ENCODE measurements around the gene SP3.

Gene SP3

DNA sequence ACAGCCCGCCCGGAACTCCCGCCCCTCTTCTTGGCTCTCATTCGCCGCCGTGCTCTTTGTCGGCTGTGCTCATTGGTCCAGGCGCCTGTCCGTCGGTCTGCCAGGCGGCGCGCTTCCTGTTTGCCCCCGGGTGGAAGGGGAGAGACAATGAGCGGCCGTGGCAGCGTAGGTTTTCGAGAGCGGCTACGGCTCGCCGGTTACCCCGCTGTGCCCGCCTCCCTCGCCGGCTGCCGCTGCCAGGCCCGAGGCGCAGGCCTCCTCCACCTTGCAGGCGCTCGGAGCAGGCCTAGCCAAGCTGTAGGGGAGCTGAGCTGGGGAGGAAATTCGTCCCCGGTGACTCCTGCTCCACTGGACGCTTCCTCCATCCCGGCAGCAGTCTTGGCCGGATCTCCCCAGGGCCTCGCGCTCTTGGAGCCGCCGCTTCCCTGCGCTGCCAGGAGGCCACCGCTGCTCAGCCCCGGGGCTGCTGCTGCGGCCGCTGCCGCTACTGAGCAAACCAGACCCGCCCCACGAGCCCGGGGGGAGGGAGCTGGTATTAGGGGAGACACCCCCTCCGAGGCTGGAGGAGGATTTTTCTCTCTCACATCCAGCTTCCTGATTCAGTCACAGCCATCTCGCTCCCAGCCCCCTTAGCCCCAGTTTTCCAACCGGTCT is at the start of gene SP3:
SP3 (minus strand) TSS at position 2 of the 654 bp plus-strand sequence. CDS start 202 bp downstream, outside the sequence.
- peak; percentile 99 for DNase-seq (ENCODE audit: low spot score)

- DNase-seq (ENCODE audit: low spot score): no peak
Measured at GRCh38 chr2:174014699-174015070, 49.5 kb upstream of the SP3 start.

DNA sequence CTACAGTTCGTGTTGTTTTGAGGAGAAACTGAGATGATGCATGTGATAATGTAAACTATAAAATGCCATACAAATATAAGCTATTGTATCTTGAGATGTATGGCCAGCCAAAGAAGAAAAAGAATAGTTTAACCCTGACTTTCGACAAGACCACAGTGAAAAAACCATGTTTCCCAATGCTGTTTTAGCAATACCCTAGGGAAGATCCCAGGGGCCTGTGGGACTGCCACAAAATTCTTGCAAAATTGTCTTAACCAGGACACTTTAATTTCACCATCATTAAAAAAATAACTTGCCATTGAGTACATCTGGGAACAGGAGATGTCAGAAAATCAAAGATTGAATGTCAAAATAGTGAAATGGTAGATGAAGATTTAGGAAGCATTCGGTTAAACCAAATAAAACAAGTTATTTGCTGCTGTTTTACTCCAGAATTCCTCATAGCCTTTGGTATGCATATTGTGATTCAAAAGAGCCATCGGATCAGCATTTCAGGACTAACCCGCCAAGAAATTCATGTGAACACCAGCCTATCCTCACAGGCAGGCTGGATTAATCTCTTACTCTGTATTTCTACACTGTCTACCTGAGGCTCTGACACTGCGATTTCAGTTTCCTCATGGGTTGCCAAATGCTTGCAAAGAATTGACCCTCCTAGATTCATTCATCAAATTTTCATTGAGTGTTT is 49.0 kb upstream of the SP3 start:
- DNase-seq (ENCODE audit: low spot score): no peak

GRCh38 chr2:174013315-174013751 is 48.2 kb upstream of the SP3 start:
- DNase-seq (ENCODE audit: low spot score): peak; percentile 52

DNA sequence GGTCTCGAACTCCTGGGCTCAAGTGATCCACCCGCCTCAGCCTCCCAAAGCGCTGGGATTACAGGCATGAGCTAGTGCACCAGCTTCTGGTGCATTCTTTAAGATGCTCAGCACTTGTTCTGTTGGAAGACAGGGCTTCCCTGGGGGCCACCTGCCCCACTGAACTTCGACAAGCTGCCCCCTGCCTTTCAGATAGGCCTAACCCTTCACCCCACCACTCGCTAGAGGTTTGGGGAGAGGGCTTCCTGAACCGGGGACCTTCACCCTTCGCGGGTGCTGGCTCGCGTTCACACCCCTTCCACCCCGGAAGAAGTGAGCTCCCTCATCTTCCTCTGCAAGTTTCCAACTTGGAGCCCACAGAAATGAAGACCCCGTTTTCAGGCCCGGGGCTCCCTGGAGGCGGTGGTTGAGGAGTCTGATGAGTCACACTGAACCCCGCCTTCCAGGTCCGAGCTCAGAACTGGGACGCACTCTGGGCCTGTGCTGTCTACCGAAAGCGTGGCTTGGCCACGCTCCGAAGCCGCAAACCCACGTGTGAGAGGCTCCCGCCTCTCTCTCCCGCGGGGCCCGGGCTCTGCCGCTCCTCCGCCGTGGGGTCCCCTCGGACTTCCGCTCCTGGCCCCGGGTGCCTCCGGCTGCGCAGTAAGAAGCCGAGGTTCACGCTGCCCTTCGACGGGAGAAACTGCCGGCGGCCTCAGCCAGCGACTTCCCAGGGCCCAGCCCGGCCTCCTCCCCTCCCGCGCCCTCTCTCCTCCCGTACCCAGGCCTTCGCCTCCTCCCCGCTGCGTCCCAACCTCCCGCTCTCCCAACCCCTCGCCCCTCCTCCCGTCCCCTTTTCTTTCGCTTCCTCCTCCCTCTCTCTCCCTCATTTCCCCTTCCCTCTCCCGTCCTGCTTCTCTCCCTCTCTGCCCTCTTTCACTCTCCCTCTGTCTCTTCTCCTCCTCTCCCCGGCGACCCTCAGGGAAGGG is 47.5 kb upstream of the SP3 start:
- peak; percentile 80 for DNase-seq (ENCODE audit: low spot score)

- no peak for DNase-seq (ENCODE audit: low spot score)
Measured at GRCh38 chr2:174011796-174012195, 46.6 kb upstream of the SP3 start.

GRCh38 chr2:174011173-174011572 is 46.0 kb upstream of the SP3 start:
- no peak for DNase-seq (ENCODE audit: low spot score)

DNA sequence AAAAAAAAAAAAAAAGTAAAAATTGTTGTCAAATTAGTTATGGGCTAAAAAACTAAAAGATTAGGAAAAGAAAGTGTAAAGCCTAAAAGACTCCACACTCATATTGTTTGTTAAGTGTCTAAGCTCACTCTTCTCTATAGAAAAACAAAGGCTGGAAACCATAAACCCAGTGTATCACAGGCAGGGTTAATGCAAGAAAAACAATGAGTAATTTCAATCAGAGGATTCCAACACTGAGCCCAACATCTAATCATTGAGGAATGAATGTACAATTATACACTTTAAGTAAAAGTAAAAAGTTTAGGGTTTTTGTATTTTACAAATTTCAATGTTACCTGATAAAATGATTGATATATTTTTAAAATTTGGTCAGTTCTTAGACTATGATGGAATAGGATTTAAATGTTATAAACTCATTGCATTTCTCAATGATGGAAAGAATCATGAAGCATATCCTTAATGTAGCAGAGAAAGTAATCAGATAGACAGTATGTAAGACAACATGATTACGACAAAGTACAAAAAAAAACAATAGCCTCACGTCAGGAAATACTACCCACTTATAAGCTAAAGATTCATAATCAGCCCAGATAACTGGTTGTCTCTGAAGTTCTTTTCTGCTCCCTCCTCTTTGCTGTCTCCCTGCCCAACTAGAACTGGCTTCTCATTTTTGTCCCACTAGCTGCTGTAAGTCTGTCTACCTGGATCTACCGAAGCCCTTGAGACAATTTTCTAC is 44.5 kb upstream of the SP3 start:
- DNase-seq (ENCODE audit: low spot score): no peak

DNA sequence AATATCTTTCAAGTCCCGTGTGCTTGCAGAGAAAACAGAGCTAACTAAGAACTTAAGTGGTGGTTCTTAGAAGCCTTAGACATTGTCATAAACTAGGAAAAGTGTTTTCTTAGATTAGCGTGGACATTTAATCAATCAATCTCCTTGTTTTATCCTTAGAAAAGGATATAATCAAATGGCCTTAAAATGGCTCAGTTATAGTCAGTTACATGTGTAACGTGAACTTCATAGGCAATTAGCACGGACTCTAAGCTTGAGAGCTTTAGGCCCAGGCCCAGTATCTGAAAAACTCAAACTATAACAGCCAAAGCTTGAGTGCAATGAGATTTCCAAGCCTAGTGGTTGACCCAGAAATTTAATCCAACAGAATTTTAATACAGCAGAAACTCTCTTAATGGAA is 43.5 kb upstream of the SP3 start:
- DNase-seq (ENCODE audit: low spot score): no peak

DNA sequence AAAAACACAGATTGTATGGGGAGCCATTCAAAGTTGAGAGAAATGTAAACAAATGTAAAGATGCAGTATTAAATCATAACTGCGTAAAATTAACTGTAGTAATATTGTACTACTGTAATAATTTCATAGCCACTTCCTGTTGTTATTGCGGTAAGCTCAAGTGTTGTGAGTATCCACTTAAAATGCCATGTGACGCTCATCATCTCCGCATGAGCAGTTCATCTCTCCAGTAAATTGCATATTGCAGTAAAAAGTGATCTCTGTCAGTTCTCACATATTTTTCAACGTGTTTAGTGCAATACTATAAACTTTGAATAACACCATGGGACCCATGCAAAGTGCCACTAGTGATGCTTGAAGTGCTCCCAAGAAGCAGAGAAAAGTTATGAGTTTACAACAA is 41.8 kb upstream of the SP3 start:
- no peak for DNase-seq (ENCODE audit: low spot score)

GRCh38 chr2:174005801-174006419 is 40.7 kb upstream of the SP3 start:
- DNase-seq (ENCODE audit: low spot score): no peak

GRCh38 chr2:174004905-174005605 is 39.9 kb upstream of the SP3 start:
- DNase-seq (ENCODE audit: low spot score): peak; percentile 39

DNA sequence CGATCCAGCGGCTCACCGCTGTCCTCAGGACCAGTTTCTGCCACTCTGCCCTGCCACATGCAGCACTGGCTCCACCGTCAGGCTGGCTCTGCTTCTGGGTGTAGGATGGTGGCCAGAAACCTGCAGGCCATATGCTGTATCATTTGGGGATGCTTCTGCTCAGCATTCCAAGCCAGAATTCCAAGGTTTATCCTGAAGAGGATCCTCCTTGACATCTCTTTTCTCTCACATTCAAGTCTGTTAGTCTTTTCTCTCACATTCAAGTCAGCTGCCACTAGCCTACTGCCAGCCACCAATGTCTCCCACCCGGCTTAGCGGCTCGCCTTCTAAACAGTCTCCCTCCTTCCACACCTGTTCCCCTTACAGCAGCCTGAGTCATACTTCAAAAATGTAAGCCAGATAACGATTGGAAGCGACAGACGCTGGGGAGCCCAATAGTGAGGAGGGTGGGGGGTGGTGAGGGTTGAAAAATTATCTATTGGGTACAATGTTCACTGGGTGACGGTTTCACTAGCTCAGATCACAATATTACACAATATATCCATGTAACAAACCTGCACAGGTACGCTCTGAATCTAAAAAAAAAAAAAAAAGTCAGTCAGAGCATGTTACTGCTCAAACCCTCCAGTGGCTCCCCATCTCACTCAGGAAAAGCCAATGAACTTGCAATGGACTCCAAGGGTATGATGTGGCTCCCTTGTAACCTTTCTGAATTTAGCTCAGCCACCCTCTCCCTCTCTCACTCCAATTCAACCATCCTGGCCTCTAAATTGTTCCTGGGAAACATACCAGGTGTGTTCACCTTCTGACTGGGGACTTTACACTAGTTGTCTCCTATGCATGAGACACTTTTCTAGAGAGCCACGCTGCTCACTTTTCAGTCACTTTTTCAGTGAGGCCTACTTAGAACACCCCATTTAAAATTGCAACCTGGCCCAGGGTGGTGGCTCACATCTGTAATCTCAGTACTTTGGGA is 38.8 kb upstream of the SP3 start:
- no peak for DNase-seq (ENCODE audit: low spot score)

DNA sequence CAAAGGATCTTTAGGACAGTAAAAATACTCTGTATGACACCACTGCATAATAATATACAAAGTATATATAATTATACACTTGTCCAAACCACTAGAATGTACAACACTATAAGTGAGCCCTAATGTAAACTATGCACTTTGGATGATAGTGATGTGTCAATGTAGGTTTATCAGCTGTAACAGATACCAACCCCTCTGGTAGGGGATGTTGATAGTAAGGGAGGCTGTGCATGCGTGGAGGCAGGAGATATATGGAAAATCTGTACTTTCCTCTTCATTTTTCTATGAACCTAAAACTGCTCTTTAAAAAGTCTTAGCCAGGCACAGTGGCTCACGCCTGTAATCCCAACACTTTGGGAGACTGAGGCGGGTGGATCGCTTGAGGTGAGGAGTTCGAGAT is 37.5 kb upstream of the SP3 start:
- DNase-seq (ENCODE audit: low spot score): no peak

- no peak for DNase-seq (ENCODE audit: low spot score)
Measured at GRCh38 chr2:174001107-174001506, 35.9 kb upstream of the SP3 start.

DNA sequence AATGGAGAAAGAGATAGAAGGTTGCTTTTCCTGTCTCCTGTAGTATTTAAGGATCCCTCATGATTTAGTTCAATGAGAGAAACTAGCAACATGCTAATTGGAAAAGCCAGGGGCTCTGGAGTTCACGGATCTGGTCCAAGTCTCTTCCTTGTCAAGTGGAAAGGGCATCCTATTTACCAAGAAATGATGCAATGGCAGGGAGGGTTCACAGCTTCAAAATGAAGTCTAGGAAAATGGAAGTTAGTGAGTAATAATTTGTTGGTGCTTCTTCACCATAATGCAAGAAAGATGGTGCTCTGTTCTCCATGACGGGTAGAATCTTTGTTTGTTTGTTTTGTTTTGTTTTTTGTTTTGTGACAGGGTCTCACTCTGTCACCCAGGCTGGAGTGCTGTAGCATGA is 34.6 kb upstream of the SP3 start:
- no peak for DNase-seq (ENCODE audit: low spot score)

- DNase-seq (ENCODE audit: low spot score): no peak
Measured at GRCh38 chr2:173999272-173999671, 34.1 kb upstream of the SP3 start.

DNA sequence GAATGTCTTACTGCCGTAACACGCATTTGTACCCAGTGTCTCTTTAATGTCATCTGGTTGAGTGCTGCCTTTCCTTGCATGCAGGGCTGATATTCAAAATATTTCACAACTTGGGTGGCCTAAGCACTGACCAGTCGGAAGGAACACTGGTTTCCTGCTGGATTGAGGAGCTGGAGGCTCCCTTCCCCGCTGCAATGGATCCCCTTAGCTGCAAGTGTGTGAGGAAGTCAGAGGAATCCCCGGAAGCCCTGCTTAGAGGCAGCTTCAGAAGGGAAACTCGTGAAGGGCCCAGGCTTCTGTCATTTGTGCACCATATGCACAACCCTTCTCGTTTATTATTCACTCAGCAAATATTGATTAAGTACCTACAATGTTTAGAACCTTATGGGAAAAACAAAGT is 33.2 kb upstream of the SP3 start:
- no peak for DNase-seq (ENCODE audit: low spot score)

DNA sequence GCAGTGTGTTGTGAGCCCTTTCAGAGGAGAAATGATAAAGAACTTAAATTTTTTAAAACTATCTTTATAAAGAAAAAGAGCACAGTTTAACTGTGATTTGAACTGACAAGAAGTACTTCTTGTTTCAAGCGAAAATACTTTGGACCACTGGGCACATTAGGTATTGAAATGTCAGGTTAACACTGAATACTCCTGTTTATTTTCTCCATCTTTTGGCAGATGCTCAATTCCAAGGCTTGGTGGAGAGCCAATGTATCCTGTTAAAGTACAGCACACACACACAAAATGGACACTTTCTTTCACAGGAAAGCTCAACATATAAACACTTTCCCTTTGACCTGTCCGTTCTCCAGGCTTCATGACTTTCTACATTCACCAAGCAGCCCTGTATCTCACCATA is 32.6 kb upstream of the SP3 start:
- DNase-seq (ENCODE audit: low spot score): no peak

DNA sequence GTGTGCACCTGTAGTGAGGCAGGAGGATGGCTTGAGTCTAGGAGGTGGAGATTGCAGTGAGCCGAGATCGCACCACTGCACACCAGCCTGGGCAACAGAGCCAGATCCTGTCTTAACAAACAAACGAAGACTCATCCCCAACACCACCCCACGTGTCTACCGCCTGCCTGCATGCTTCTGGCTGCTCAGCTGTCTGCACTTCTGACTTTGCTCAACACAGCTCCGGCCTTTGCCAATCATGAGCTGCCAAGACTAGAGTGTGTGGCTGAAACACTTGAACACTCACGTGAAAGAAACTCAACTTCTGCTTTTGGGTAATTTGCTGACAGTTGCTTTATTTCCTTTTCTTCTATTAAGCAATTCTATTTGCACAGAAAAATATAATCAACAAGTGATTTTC is 32.1 kb upstream of the SP3 start:
- peak; percentile 38 for DNase-seq (ENCODE audit: low spot score)

All from AG08396 (cell line).